Ishikawa (cell line): ENCODE results near the gene SEC22C.
A peak's percentile ranks its signal among the peaks of the same experiment; 100 is the strongest.

Experiments used
- CEBPB ChIP-seq: IDR thresholded peaks from 2 replicates; pipeline ENCODE4 v1.6.1; 2012
- CREB1 ChIP-seq: IDR thresholded peaks from 2 replicates; pipeline ENCODE4 v1.6.1; 2012; ENCODE audit warnings: low read depth
- EGR1 ChIP-seq: IDR thresholded peaks from 2 replicates; pipeline ENCODE4 v1.6.1; 2012
- EP300 ChIP-seq: IDR thresholded peaks from 2 replicates; pipeline ENCODE4 v1.6.1; 2012; ENCODE audit warnings: borderline replicate concordance
- FOXM1 ChIP-seq: IDR thresholded peaks from 2 replicates; pipeline ENCODE4 v1.6.1; 2012; ENCODE audit warnings: low read depth, borderline replicate concordance
- MAX ChIP-seq: IDR thresholded peaks from 2 replicates; pipeline ENCODE4 v1.6.1; 2012
- NFIC ChIP-seq: IDR thresholded peaks from 2 replicates; pipeline ENCODE4 v1.6.1; 2012
- RAD21 ChIP-seq: IDR thresholded peaks from 2 replicates; pipeline ENCODE4 v1.6.1; 2012; ENCODE audit warnings: low read depth
- REST ChIP-seq: IDR thresholded peaks from 2 replicates; pipeline ENCODE4 v1.6.1; 2012; ENCODE audit warnings: low read depth, mild to moderate bottlenecking
- TAF1 ChIP-seq: IDR thresholded peaks from 2 replicates; pipeline ENCODE4 v1.6.1; 2012; ENCODE audit warnings: low read depth, mild to moderate bottlenecking
- TCF12 ChIP-seq: IDR thresholded peaks from 2 replicates; pipeline ENCODE4 v1.6.1; 2012; ENCODE audit warnings: low read depth
- TEAD4 ChIP-seq: IDR thresholded peaks from 2 replicates; pipeline ENCODE4 v1.6.1; 2012
- USF1 ChIP-seq: IDR thresholded peaks from 2 replicates; pipeline ENCODE4 v1.6.1; 2012
- YY1 ChIP-seq: IDR thresholded peaks from 2 replicates; pipeline ENCODE4 v1.6.1; 2012; ENCODE audit warnings: low read depth
- ZBTB7A ChIP-seq: IDR thresholded peaks from 2 replicates; pipeline ENCODE4 v1.6.1; 2012; ENCODE audit warnings: low read depth

SEC22C gene

GRCh38 chr3:42588625-42589024 is 6.9 kb upstream of the SEC22C start:
- no peak for TF ChIP-seq EP300

GRCh38 chr3:42582474-42583070 is 805 bp upstream of the SEC22C start:
- 0 out of 2 replicates have a peak, but pooled peaks have one; percentile 1 for TF ChIP-seq TEAD4
- no peak for TF ChIP-seq FOXM1

- TF ChIP-seq USF1 (no peak), MAX (no peak), NFIC (no peak), TEAD4 (no peak), YY1 (no peak), FOXM1 (no peak), CREB1 (no peak), ZBTB7A (no peak), TCF12 (no peak), EP300 (no peak), CEBPB (no peak)
Observed at GRCh38 chr3:42581400-42581708, 413 bp downstream of the SEC22C start.

GRCh38 chr3:42578054-42578453 is 3.7 kb downstream of the SEC22C start:
- no peak for TF ChIP-seq TAF1
- no peak for TF ChIP-seq EP300
- TF ChIP-seq CREB1 = no peak
- no peak for TF ChIP-seq NFIC
- no peak for TF ChIP-seq TCF12
- no peak for TF ChIP-seq TEAD4
- no peak for TF ChIP-seq RAD21
- no peak for TF ChIP-seq ZBTB7A

GRCh38 chr3:42575137-42575741 is 6.5 kb downstream of the SEC22C start:
- TF ChIP-seq FOXM1 (no peak), EP300 (no peak), REST (no peak), CEBPB (no peak), TAF1 (no peak), NFIC (no peak), RAD21 (no peak), ZBTB7A (no peak), YY1 (no peak), CREB1 (no peak), TCF12 (no peak), USF1 (no peak), TEAD4 (no peak), EGR1 (no peak)

- no peak for TF ChIP-seq NFIC
- TF ChIP-seq RAD21 = peak; percentile 71
Observed at GRCh38 chr3:42572278-42572677, 9.5 kb downstream of the SEC22C start.

- TF ChIP-seq MAX (no peak), TCF12 (no peak), EP300 (no peak), TAF1 (no peak), CREB1 (no peak), NFIC (no peak), TEAD4 (no peak), EGR1 (no peak)
Observed at GRCh38 chr3:42569593-42570142, 12.1 kb downstream of the SEC22C start.
